ENCODE results near the gene LDLRAP1. TPM values are rescaled to one million over a fixed set of nuclear protein-coding genes. Genes with fewer than 3 reads are reported as not detected.
"Not testable (repeated sequence)": the region's sequence is repeated elsewhere in the genome, so short reads cannot be mapped to it uniquely, and the experiment has no call there.

Gene LDLRAP1
- polyA plus RNA-seq, 1 donor, result 17.8 TPM

DNA sequence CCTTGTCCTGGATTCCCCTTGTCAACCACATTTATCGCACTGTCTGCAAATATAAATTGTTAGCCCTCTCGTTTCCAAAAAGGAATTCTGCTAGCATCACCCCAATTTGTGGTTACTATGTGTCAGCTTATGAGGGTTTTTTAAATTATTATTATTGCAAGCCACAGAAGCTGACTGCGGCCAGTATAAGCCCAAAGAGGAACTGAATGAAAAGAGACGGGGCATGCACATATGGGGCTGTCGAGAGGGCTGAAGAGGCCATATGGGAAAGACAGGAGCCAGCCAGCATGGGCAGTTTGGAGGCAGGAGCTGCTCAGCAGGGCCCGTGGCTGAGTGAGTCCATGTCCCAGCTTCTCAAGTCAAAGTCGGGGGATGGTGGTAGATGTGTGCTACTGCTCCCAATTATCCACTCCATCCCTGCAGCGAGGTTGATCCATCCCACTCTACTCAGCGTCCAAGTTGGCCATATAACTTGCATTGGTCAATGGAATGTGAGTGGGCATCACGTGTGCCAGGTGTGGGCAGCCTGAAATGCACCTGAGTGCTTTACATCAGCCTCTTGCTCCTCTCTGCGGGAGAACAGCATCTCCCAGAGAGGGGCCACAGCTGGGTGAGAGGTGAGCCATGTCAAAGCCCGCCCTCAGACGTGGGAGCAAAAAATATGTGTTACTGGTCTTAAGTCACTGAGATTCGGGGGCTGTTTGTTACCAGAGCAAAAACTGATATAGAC is 37.6 kb upstream of the LDLRAP1 start:
- no peak for DNase-seq
- 100% methylated on average over 2 of the region's 14 CpGs for WGBS (ENCODE audit: insufficient coverage, low lambda C conversion rate)
- Histone ChIP-seq H3K27me3 (ENCODE audit: control insufficient read depth, insufficient read depth, low read length) (no peaks in the 10 kb centered on the region), H3K4me1 (ENCODE audit: control insufficient read depth, insufficient read depth, low read length) (peaks cover 37% of the 10 kb centered on the region), H3K27ac (ENCODE audit: low read length) (no peak overlapping the region), H3K36me3 (ENCODE audit: control insufficient read depth, insufficient read depth, low read length) (no peaks in the 10 kb centered on the region), H3K9me3 (ENCODE audit: control insufficient read depth, low read depth, low read length) (no peaks in the 10 kb centered on the region), H3K4me3 (ENCODE audit: low read length) (no peak overlapping the region)

DNA sequence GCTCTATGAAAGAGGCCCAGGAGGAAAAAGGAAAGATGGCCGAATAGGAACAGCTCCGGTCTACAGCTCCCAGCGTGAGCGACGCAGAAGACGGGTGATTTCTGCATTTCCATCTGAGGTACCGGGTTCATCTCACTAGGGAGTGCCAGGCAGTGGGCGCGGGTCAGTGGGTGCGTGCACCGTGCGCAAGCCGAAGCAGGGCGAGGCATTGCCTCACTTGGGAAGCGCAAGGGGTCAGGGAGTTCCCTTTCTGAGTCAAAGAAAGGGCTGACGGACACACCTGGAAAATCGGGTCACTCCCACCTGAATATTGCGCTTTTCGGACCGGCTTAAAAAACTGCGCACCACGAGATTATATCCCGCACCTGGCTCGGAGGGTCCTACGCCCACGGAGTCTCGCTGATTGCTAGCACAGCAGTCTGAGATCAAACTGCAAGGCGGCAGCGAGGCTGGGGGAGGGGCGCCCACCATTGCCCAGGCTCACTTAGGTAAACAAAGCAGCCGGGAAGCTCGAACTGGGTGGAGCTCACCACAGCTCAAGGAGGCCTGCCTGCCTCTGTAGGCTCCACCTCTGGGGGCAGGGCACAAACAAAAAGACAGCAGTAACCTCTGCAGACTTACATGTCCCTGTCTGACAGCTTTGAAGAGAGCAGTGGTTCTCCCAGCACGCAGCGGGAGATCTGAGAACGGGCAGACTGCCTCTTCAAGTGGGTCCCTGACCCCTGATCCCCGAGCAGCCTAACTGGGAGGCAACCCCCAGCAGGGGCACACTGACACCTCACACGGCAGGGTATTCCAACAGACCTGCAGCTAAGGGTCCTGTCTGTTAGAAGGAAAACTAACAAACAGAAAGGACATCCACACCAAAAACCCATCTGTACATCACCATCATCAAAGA is 36.6 kb upstream of the LDLRAP1 start:
- WGBS (ENCODE audit: insufficient coverage, low lambda C conversion rate), result no CpG with 5 or more reads among the region's 37 CpGs
- H3K4me1 ChIP-seq (ENCODE audit: control insufficient read depth, insufficient read depth, low read length), result peaks cover 30% of the 10 kb centered on the region
- H3K27ac ChIP-seq (ENCODE audit: low read length); DNase-seq; H3K27me3 ChIP-seq (ENCODE audit: control insufficient read depth, insufficient read depth, low read length); H3K36me3 ChIP-seq (ENCODE audit: control insufficient read depth, insufficient read depth, low read length); H3K9me3 ChIP-seq (ENCODE audit: control insufficient read depth, low read depth, low read length): not testable (repeated sequence)
- peak overlapping the region; percentile 26 for H3K4me3 ChIP-seq (ENCODE audit: low read length)

DNA sequence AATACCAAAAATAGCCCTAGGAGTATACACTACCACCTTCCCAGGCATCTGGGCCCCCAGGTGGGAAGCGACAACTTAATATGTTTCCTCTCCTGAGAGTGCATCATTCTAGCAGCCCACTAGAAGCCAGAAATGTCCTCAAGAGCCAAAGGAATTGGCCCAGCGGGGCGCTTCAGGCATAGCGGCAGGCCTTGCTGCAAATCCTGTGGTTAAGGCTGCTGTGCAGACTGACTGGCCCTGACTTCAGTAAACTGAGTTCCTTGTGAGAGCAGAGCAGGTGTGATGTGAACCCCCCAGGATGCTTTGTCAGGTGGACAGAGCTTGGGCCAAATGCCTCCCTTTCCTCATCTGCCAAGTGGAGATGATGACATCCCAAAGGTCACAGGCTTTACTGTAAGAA is 29.7 kb upstream of the LDLRAP1 start:
- no peaks in the 10 kb centered on the region for H3K36me3 ChIP-seq (ENCODE audit: control insufficient read depth, insufficient read depth, low read length)
- no peak for DNase-seq

DNA sequence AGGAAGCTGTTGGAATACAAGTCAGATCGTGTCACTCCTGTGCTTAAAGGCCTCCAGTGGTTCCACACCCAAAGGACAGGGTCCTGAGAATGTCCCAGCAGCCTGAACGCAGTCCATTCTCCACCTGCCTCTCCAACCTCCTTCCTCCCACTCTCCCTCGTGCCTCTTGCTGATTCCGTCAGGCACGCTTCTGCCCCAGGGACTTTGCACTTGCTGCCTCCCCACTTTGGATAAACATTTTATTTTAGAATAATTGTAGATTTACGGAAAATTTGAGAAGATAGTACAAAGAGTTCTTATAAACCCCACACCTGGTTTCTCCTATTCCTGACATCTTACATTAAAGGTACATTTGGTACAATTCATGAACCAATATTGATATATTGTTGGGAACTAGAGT is 28.4 kb upstream of the LDLRAP1 start:
- Histone ChIP-seq H3K4me1 (ENCODE audit: control insufficient read depth, insufficient read depth, low read length) (no peaks in the 10 kb centered on the region), H3K36me3 (ENCODE audit: control insufficient read depth, insufficient read depth, low read length) (no peaks in the 10 kb centered on the region), H3K4me3 (ENCODE audit: low read length) (no peak overlapping the region), H3K9me3 (ENCODE audit: control insufficient read depth, low read depth, low read length) (peaks cover 6% of the 10 kb centered on the region), H3K27ac (ENCODE audit: low read length) (no peak overlapping the region), H3K27me3 (ENCODE audit: control insufficient read depth, insufficient read depth, low read length) (no peaks in the 10 kb centered on the region)
- WGBS (ENCODE audit: insufficient coverage, low lambda C conversion rate), result no CpG with 5 or more reads among the region's 6 CpGs
- no peak for DNase-seq

More for the DNA sequence above, 29.7 kb upstream of the LDLRAP1 start:
- no peaks in the 10 kb centered on the region for H3K27me3 ChIP-seq (ENCODE audit: control insufficient read depth, insufficient read depth, low read length)
- no peak overlapping the region for H3K27ac ChIP-seq (ENCODE audit: low read length)
- H3K9me3 ChIP-seq (ENCODE audit: control insufficient read depth, low read depth, low read length), result peaks cover 6% of the 10 kb centered on the region
- no peaks in the 10 kb centered on the region for H3K4me1 ChIP-seq (ENCODE audit: control insufficient read depth, insufficient read depth, low read length)
- no CpG with 5 or more reads among the region's 4 CpGs for WGBS (ENCODE audit: insufficient coverage, low lambda C conversion rate)
- no peak overlapping the region for H3K4me3 ChIP-seq (ENCODE audit: low read length)

DNA sequence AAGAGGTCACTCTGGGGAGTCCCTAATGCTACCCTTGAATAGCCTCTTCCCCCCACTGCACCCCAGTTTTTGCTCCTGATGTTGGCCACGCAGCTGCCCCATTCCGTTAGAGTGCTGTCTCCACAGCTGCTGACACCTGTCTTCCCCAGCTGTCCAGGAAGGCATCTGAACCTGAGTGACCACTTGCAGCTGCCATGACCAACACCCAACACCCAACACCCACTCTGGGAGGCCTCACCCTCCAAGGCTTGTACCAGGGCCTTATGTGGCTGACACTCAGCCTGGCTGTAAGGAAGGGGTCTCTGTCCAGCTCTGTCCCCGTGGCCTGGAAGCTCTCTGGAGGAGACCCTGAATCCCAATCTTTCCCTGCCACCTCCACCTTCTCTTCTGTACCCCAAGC is 26.7 kb upstream of the LDLRAP1 start:
- H3K4me1 ChIP-seq (ENCODE audit: control insufficient read depth, insufficient read depth, low read length), result no peaks in the 10 kb centered on the region
- no peak for DNase-seq
- no CpG with 5 or more reads among the region's 3 CpGs for WGBS (ENCODE audit: insufficient coverage, low lambda C conversion rate)
- no peak overlapping the region for H3K4me3 ChIP-seq (ENCODE audit: low read length)
- peaks cover 6% of the 10 kb centered on the region for H3K9me3 ChIP-seq (ENCODE audit: control insufficient read depth, low read depth, low read length)
- no peak overlapping the region for H3K27ac ChIP-seq (ENCODE audit: low read length)
- H3K27me3 ChIP-seq (ENCODE audit: control insufficient read depth, insufficient read depth, low read length), result no peaks in the 10 kb centered on the region
- no peaks in the 10 kb centered on the region for H3K36me3 ChIP-seq (ENCODE audit: control insufficient read depth, insufficient read depth, low read length)

DNA sequence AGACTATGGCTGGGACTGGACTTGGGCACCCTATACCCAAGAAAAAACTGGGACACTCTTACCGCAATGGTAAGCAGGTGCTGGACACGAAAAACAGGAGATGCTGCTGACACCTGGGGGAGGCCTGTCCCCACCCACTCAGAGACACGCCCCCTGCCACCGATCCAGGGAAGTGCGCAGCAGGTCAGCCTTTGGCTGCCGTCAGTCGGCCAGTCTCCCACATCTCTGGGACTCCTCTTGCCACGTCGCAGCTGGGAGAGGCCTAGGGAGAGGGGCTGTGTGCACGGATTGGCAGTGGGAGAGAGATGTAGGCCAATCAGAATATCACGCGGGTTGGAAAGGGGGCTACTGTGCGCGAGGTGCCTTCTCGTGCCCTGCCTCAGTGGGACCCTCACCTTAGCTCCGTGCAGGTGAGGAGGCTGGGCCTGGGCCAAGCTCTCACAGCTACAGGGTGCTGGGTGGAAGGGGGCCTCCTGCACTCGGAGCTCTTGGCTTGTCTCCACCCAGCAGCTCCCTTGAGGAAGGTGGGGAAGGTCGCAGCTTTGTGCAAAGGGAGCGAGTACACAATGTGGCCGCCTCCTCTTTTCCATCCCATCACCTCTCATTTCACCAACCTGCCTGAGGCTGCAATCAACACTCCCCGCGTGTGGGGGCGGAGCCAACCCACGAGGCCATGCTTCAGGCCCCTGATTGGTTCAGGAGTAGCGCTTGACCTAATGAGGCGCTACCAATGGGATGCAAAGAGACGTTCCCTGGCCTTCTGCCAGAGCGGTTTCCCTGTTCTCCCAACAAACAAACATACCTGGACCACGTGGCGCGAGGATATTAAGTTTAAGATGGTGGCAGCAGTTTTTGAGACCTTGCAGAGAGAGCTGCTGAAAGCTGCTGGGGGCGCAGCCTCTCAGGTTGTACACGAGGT is 25.7 kb upstream of the LDLRAP1 start:
- WGBS (ENCODE audit: insufficient coverage, low lambda C conversion rate), result 90% methylated on average over 2 of the region's 33 CpGs
- Histone ChIP-seq H3K4me3 (ENCODE audit: low read length) (no peak overlapping the region), H3K4me1 (ENCODE audit: control insufficient read depth, insufficient read depth, low read length) (no peaks in the 10 kb centered on the region), H3K9me3 (ENCODE audit: control insufficient read depth, low read depth, low read length) (peaks cover 5% of the 10 kb centered on the region), H3K27ac (ENCODE audit: low read length) (no peak overlapping the region), H3K36me3 (ENCODE audit: control insufficient read depth, insufficient read depth, low read length) (no peaks in the 10 kb centered on the region), H3K27me3 (ENCODE audit: control insufficient read depth, insufficient read depth, low read length) (no peaks in the 10 kb centered on the region)
- DNase-seq, result no peak

DNA sequence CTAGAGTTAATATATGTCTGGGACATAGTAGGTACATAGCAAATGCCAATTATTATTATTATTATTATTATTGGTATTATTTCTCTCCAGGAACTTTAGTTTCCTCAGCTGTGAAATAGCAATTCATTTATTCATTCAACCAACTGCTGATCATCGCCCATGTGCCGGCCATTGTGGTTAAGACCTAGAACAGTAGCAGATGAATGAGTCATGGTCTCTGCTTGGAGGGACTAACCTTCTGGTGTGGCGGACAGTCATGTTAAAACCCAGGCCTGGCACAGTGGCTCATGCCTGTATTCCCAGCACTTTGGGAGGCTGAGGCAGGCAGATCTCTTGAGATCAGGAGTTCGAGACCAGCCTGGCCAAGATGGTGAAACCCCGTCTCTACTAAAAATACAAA is 23.8 kb upstream of the LDLRAP1 start:
- no peak overlapping the region for H3K4me3 ChIP-seq (ENCODE audit: low read length)

DNA sequence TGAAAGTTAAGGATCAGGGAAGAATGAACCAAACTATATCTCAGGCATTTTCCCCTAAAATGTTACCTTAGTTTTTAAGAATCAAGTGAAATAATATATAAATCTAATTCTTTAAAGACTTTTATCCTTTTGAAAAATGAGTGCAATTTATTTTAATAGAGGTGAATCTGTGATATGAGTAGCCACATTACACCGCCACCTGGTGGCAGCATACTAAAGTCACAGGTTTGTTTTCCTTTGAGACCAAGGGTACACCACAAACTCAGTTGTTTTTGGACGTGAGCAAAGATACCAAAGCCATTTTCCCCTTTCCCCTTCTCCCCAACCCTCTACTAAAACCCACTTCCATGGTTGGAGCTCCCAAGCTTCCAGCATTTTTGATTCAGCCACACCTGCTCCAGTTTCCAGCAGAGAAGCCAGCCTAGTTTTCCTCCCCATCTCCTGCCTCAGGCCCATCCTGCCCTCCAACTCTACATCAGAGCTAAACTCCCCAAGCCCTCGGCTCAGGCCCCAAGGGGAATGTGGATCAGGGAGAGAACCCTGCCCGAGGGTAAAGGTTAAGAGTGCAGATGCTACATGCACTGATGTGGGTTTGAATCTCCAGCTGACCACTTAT is 22.9 kb upstream of the LDLRAP1 start:
- Histone ChIP-seq H3K9me3 (ENCODE audit: control insufficient read depth, low read depth, low read length) (no peaks in the 10 kb centered on the region), H3K27ac (ENCODE audit: low read length) (no peak overlapping the region), H3K4me1 (ENCODE audit: control insufficient read depth, insufficient read depth, low read length) (no peaks in the 10 kb centered on the region), H3K4me3 (ENCODE audit: low read length) (no peak overlapping the region), H3K36me3 (ENCODE audit: control insufficient read depth, insufficient read depth, low read length) (no peaks in the 10 kb centered on the region), H3K27me3 (ENCODE audit: control insufficient read depth, insufficient read depth, low read length) (no peaks in the 10 kb centered on the region)
- WGBS (ENCODE audit: insufficient coverage, low lambda C conversion rate), result no CpG with 5 or more reads among the region's 4 CpGs
- DNase-seq, result peak in 1 of 2 donors; percentile 27

More for the DNA sequence above, 23.8 kb upstream of the LDLRAP1 start:
- Histone ChIP-seq H3K9me3 (ENCODE audit: control insufficient read depth, low read depth, low read length) (no peaks in the 10 kb centered on the region), H3K27ac (ENCODE audit: low read length) (no peak overlapping the region), H3K4me1 (ENCODE audit: control insufficient read depth, insufficient read depth, low read length) (no peaks in the 10 kb centered on the region), H3K36me3 (ENCODE audit: control insufficient read depth, insufficient read depth, low read length) (no peaks in the 10 kb centered on the region), H3K27me3 (ENCODE audit: control insufficient read depth, insufficient read depth, low read length) (no peaks in the 10 kb centered on the region)
- no CpG with 5 or more reads among the region's 5 CpGs for WGBS (ENCODE audit: insufficient coverage, low lambda C conversion rate)
- DNase-seq, result no peak

DNA sequence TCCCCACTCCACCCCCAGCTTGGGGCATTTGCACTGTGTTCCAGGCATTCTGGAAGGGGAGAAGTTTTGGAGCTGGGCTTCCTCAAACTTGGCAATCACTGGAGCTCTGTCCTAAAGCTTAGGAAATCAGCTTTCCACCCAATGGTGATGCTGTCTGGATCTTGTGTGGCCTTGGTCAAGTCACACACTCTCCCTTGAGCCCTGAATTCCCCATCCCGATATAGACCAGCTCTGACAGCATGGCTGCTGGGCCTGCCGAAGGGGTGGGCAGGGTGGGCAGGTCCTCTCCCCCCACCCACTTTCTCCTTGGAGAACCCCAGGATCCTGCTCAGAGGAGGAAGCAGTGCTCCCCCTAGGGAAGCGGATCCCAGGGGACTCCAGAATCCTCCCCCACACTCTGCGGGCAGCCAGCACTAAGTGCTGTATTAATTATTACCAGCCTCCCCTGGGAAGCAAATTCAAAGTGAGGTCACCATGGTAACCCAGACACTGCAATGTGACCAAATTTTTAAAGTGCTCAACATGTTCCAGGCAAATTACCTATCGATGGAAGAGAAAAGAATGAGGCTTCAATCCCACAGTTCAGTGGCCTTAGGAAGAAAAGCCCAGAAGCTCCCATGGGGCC is 21.3 kb upstream of the LDLRAP1 start:
- no CpG with 5 or more reads among the region's 5 CpGs for whole genome bisulfite sequencing (ENCODE audit: insufficient coverage, low lambda C conversion rate)

More for the DNA sequence above, 21.3 kb upstream of the LDLRAP1 start:
- no peaks in the 10 kb centered on the region for H3K36me3 ChIP-seq (ENCODE audit: control insufficient read depth, insufficient read depth, low read length)
- H3K9me3 ChIP-seq (ENCODE audit: control insufficient read depth, low read depth, low read length), result no peaks in the 10 kb centered on the region
- H3K27ac ChIP-seq (ENCODE audit: low read length), result no peak overlapping the region
- DNase-seq, result no peak
- no peaks in the 10 kb centered on the region for H3K27me3 ChIP-seq (ENCODE audit: control insufficient read depth, insufficient read depth, low read length)
- H3K4me3 ChIP-seq (ENCODE audit: low read length), result no peak overlapping the region
- H3K4me1 ChIP-seq (ENCODE audit: control insufficient read depth, insufficient read depth, low read length), result no peaks in the 10 kb centered on the region

Measured in large intestine (tissue), 3 donors.